Fibroblast of gingiva (primary cell): Measurements from ENCODE around the gene HSPA1B.
"Not testable (repeated sequence)": the region's sequence is repeated elsewhere in the genome, so short reads cannot be mapped to it uniquely, and the experiment has no call there.

Experiments used
- DNase-seq: peaks from one replicate; pipeline ENCODE4 v3.0.0-alpha.2; 2011; ENCODE audit warnings: low read depth

HSPA1B gene

GRCh38 chr6:31860349-31860748, 32.8 kb downstream of the HSPA1B start:
- no peak for DNase-seq

GRCh38 chr6:31861150-31861549, 33.6 kb downstream of the HSPA1B start:
- DNase-seq: no peak

- no peak for DNase-seq
Observed at GRCh38 chr6:31861919-31862343, 34.4 kb downstream of the HSPA1B start.

- peak; percentile 100 for DNase-seq
Observed at GRCh38 chr6:31862344-31863235, 35.1 kb downstream of the HSPA1B start, which contains the start of gene NEU1. Gene NEU1, minus strand, starts transcription at chr6:31862821. Its CDS starts 45 bp downstream, at chr6:31862776.

- DNase-seq: not testable (repeated sequence)
Observed at GRCh38 chr6:31864123-31864562, 36.6 kb downstream of the HSPA1B start.

GRCh38 chr6:31864818-31865204, 37.3 kb downstream of the HSPA1B start:
- DNase-seq: no peak

GRCh38 chr6:31865205-31866118, 37.9 kb downstream of the HSPA1B start:
- no peak for DNase-seq

GRCh38 chr6:31868658-31868971, 41.1 kb downstream of the HSPA1B start:
- not testable (repeated sequence) for DNase-seq

- DNase-seq: no peak
Observed at GRCh38 chr6:31869343-31869742, 41.8 kb downstream of the HSPA1B start.

- no peak for DNase-seq
Observed at GRCh38 chr6:31870385-31870921, 42.9 kb downstream of the HSPA1B start.

- DNase-seq: no peak
Observed at GRCh38 chr6:31871046-31871659, 43.6 kb downstream of the HSPA1B start.

- no peak for DNase-seq
Observed at GRCh38 chr6:31874084-31874670, 46.6 kb downstream of the HSPA1B start.

- no peak for DNase-seq
Observed at GRCh38 chr6:31874836-31875572, 47.5 kb downstream of the HSPA1B start.

- no peak for DNase-seq
Observed at GRCh38 chr6:31875877-31876276, 48.3 kb downstream of the HSPA1B start.

- no peak for DNase-seq
Observed at GRCh38 chr6:31876357-31876756, 48.8 kb downstream of the HSPA1B start.

GRCh38 chr6:31877125-31877650, 49.6 kb downstream of the HSPA1B start:
- no peak for DNase-seq

- DNase-seq: no peak
Observed at GRCh38 chr6:31877651-31878161, 50.2 kb downstream of the HSPA1B start.

GRCh38 chr6:31878222-31878621, 50.7 kb downstream of the HSPA1B start:
- DNase-seq: no peak

GRCh38 chr6:31878726-31879125, 51.2 kb downstream of the HSPA1B start, which contains the start of gene SLC44A4:
Gene SLC44A4, minus strand, starts transcription at chr6:31878997. Its CDS starts 17 bp downstream, at chr6:31878980.
- DNase-seq: no peak

- no peak for DNase-seq
Observed at GRCh38 chr6:31879143-31879542, 51.6 kb downstream of the HSPA1B start.
